ENCODE measurements around the gene HMCN2. TPM values are rescaled to one million over a fixed set of nuclear protein-coding genes. Genes with fewer than 3 reads are reported as not detected.

Gene HMCN2
- polyA plus RNA-seq, 2 of the 4 experiments (the other 2 are of a cell fraction), result 0.01 TPM; not detected in 1

- FAIRE-seq, result no peak
- ChIA-PET POLR2A (no interaction called here), CTCF (interaction anchor here (0.9 to 1.3 kb wide), 4 partner anchors 117 to 399 kb away, joined by 3 to 4 read pairs (median 4); no protein-coding TSS in a partner anchor)
- WGBS (ENCODE audit: missing lambda C conversion rate), result 65% methylated on average over 6 of the region's 9 CpGs
- no peak for TF ChIP-seq RARB (CRISPR knock-in tag; IDR thresholded peaks at IDR 0.05)
- no peak for TF ChIP-seq KDM1A (IDR thresholded peaks at IDR 0.05; ENCODE audit: low read depth)
- no peak for TF ChIP-seq RNF2 (IDR thresholded peaks at IDR 0.05; ENCODE audit: borderline replicate concordance, low read depth)
- TF ChIP-seq JUNB (IDR thresholded peaks at IDR 0.05), result no peak
- TF ChIP-seq FOXS1 (CRISPR knock-in tag; IDR thresholded peaks at IDR 0.05), result no peak
- TF ChIP-seq RFX5 (IDR thresholded peaks at IDR 0.05), result no peak
- TF ChIP-seq NR3C1 (IDR thresholded peaks at IDR 0.05), result no peak
- TF ChIP-seq SREBF2 (IDR thresholded peaks at IDR 0.05), result no peak
- TF ChIP-seq CTCF (IDR thresholded peaks at IDR 0.05), result no peak
- TF ChIP-seq PHF8 (IDR thresholded peaks at IDR 0.05; ENCODE audit: borderline replicate concordance, low read depth), result no peak
- no peak for TF ChIP-seq HOXB13 (CRISPR knock-in tag; IDR thresholded peaks at IDR 0.05; ENCODE audit: low read depth)
- no peak for TF ChIP-seq FOSL2 (IDR thresholded peaks at IDR 0.05)
- TF ChIP-seq FOSL2 (CRISPR knock-in tag; IDR thresholded peaks at IDR 0.05), result no peak
- no peak for TF ChIP-seq REST (IDR thresholded peaks at IDR 0.05)
- TF ChIP-seq ZSCAN20 (CRISPR knock-in tag; IDR thresholded peaks at IDR 0.05), result no peak
- TF ChIP-seq ZC3H11A (IDR thresholded peaks at IDR 0.05), result no peak
- TF ChIP-seq CEBPB (IDR thresholded peaks at IDR 0.05), result no peak
- TF ChIP-seq EHMT2 (IDR thresholded peaks at IDR 0.05; ENCODE audit: low read depth), result no peak
- no peak for TF ChIP-seq ATOH8 (CRISPR knock-in tag; IDR thresholded peaks at IDR 0.05; ENCODE audit: low read depth)
- no peak for TF ChIP-seq USF2 (IDR thresholded peaks at IDR 0.05)
- no peak for TF ChIP-seq MAFK (IDR thresholded peaks at IDR 0.05; ENCODE audit: partially characterized antibody)
- DNase-seq (ENCODE audit: low read depth in 1 of 2, low spot score in 1 of 2), result no peak
- ATAC-seq, result no peak
- Histone ChIP-seq H3K27ac (no peak overlapping the region), H3K4me2 (no peak overlapping the region), H3K4me1 (no peaks in the 10 kb centered on the region), H3K4me3 (no peak overlapping the region), H3K9me3 (no peaks in the 10 kb centered on the region)
Measured at GRCh38 chr9:130359819-130360218, 94.3 kb downstream of the HMCN2 start.

- H3K9me3 ChIP-seq, result no peaks in the 10 kb centered on the region
- WGBS (ENCODE audit: missing lambda C conversion rate), result 75% methylated on average over 1 of the region's 1 CpG
- no peak overlapping the region for H3K27ac ChIP-seq
- ATAC-seq (no peak), DNase-seq (ENCODE audit: low read depth in 1 of 2, low spot score in 1 of 2) (no peak), FAIRE-seq (no peak)
- no peak overlapping the region for H3K4me3 ChIP-seq
- no peaks in the 10 kb centered on the region for H3K4me1 ChIP-seq
- no peak overlapping the region for H3K4me2 ChIP-seq
- CTCF ChIA-PET, result no interaction called here
- POLR2A ChIA-PET, result no interaction called here
- TF ChIP-seq CBX8 (IDR thresholded peaks at IDR 0.05) (no peak), KDM1A (IDR thresholded peaks at IDR 0.05; ENCODE audit: low read depth) (no peak), HOXB5 (CRISPR knock-in tag; IDR thresholded peaks at IDR 0.05) (no peak), E2F6 (IDR thresholded peaks at IDR 0.05; ENCODE audit: borderline replicate concordance, low read depth) (no peak), JUN (IDR thresholded peaks at IDR 0.05) (no peak), HDAC2 (IDR thresholded peaks at IDR 0.05) (no peak), MAFK (IDR thresholded peaks at IDR 0.05; ENCODE audit: partially characterized antibody) (no peak), HMGXB4 (CRISPR knock-in tag; IDR thresholded peaks at IDR 0.05; ENCODE audit: borderline replicate concordance) (no peak), HEYL (CRISPR knock-in tag; IDR thresholded peaks at IDR 0.05) (no peak), PBX3 (IDR thresholded peaks at IDR 0.05) (no peak), MYC (IDR thresholded peaks at IDR 0.05; ENCODE audit: borderline replicate concordance, low read length) (no peak)
Measured at GRCh38 chr9:130360672-130361071, 95.1 kb downstream of the HMCN2 start.
